Anterior cingulate cortex (tissue), 58 donors: Measurements from ENCODE around the gene OSBPL1A.

Source experiments
- DNase-seq, 58 donors: peaks; one replicate each; lab custom pipeline; 2025; lab: John Stamatoyannopoulos, UW

The OSBPL1A gene

GRCh38 chr18:24270937-24271380 is 126.7 kb downstream of the OSBPL1A start:
- DNase-seq: peak in 8 of 58 donors; percentile 44 to 86 (median 70)

DNA sequence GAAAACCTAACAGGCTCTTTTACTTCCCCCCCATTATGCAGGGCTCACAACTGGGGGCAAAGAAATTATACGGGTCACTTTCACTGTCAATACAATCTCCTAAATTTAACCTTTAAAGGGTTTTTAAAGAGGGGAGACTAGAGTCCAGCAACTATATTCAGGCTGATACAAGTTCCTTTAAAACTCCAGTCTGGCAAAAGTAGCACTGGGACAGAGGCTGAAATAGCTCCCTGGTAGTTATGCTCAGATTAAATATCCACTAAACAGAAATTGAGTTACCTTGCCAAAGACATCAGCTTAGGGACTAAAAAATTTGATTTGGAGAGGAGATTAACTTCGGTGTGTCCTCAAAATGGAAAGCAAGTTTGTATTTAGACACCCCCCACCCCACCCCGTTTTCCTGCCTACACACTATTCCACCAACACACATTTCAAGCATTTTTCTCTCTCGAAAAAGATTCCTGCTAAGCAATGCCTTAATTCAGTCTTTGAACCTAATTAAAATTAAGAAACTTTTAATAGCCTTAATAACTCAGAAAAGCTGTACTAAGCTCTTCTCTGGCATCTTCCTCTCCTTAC is 127.2 kb downstream of the OSBPL1A start:
- peak in 1 of 58 donors; percentile 40 for DNase-seq

DNA sequence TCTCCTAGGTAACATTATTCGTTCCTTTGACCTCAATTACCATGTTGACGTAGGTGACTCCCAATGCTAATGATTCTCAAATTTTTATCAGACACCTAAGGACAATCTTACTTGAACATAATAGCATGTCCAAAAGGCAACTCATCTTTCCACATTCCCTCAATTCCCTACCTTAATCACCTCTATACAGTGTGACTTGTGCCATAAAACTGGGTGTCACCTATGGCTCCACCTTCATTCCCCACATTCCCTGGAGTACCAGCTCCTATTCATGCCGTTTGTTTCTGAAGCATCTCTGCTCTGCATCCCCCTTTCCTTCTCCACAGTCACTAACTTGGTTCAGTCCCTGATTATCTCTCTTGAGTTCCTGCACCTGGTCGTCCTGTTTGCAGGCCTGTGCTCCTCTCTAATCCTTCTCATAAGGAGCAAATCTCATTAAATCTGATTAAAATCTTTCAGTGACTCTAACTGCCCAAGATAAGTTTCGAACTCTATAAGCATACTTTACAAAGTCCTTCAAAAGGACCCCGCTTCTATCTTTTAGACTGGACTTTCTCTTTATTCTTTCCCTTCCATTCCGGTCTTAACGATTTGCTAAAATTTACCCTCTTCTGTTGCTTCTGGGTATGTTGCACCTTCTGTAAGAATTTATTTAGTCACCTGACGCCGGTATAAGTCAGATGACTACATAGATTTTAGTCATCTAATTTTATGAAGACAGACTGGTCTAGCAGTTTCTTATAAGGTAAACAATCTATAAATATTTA is 128.7 kb downstream of the OSBPL1A start:
- peak in 1 of 58 donors; percentile 9 for DNase-seq

GRCh38 chr18:24267878-24268277 is 129.7 kb downstream of the OSBPL1A start:
- DNase-seq: no peak

GRCh38 chr18:24266131-24266530 is 131.5 kb downstream of the OSBPL1A start:
- DNase-seq: no peak

DNA sequence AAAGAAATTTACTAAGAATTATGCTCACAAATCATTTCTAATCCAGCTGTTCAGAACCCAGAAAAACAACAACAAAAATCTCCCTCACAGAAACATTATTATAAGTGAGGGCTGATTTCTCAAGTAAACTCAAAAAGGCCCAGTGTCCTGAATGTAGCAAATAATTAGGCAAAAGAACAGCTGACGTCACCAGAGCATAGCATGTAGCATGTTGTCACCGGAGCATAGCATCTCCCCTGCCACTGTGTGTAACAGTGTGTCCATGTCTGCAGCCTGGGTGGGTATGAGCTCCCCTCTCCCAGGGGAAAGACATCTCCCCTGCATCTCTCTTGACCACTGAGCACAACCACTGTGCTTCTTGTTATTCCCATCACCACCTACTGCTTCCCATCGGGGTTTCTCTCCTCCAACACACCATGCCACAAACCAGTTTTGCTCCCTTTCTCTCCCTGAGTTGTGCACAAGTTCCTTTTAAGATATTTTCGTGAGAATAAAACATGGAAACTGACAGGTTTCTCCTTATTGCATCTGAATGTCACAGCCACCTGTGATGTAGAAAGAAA is 132.0 kb downstream of the OSBPL1A start:
- DNase-seq: peak in 5 of 58 donors; percentile 6 to 51 (median 9)

GRCh38 chr18:24263050-24263449 is 134.6 kb downstream of the OSBPL1A start:
- no peak for DNase-seq

GRCh38 chr18:24262087-24262486 is 135.5 kb downstream of the OSBPL1A start:
- no peak for DNase-seq

GRCh38 chr18:24259869-24260641 is 137.6 kb downstream of the OSBPL1A start:
- DNase-seq: no peak

- no peak for DNase-seq
These were observed 143.6 kb downstream of the OSBPL1A start for GRCh38 chr18:24254071-24254470.

GRCh38 chr18:24249716-24250115 is 147.9 kb downstream of the OSBPL1A start:
- DNase-seq: no peak

DNA sequence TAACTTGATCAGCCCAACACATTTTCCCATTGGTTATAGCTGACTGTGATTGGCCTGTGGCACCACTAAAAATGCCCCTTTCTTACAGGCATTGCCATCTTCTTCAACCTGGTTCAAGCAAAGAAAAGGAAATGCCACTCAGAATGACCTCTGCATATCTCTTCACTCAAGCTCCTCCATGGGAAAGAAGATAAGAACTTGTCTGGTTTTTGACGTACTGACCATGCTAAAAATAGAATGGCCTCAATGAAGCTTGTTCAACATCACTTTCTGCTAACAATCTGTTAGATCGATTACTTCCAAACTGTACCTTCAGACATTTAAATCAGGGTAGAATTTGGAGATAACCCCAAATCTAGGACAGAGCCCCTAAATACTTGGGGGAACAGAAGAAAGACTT is 149.3 kb downstream of the OSBPL1A start:
- no peak for DNase-seq

GRCh38 chr18:24246143-24246542 is 151.5 kb downstream of the OSBPL1A start:
- DNase-seq: no peak

- no peak for DNase-seq
These were observed 152.9 kb downstream of the OSBPL1A start for GRCh38 chr18:24244698-24245097.

GRCh38 chr18:24243677-24244076 is 153.9 kb downstream of the OSBPL1A start:
- no peak for DNase-seq

DNA sequence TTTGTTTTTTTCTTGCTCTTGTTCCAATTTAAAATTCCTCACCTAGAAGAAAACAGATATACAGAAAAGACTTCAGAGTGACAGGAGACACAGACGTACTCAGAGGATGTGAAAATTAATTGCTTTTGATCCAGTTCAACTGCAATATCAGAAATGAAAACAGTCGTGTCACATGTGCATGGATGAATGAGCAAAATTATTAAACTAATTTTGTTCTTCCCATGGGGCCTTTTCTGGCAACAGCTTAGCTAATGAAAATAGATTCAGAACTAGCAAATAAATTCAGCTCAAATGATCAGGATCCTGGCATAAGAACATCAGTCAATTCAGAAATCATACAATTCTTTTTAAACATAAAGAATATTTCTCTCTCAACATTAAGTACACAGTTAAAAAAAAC is 158.3 kb downstream of the OSBPL1A start:
- no peak for DNase-seq

DNA sequence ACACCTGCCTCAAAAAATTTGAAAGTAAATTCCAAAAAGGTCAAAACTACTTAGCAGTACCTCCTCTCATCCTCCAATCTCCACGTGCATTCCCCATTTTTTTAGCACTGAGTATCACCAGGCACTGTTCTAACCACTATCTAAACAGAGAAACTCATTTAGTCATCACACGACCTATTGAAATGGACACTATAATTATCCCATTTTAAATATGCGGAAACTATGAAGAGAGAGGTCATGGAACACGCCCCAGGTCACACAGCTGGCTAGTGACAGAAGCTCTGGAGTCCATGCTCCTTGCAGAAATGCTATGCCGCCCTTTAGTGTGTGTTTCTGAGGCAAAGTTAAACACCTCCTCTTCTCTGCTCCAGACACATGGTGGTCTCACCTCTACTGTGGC is 159.2 kb downstream of the OSBPL1A start:
- DNase-seq: no peak

DNA sequence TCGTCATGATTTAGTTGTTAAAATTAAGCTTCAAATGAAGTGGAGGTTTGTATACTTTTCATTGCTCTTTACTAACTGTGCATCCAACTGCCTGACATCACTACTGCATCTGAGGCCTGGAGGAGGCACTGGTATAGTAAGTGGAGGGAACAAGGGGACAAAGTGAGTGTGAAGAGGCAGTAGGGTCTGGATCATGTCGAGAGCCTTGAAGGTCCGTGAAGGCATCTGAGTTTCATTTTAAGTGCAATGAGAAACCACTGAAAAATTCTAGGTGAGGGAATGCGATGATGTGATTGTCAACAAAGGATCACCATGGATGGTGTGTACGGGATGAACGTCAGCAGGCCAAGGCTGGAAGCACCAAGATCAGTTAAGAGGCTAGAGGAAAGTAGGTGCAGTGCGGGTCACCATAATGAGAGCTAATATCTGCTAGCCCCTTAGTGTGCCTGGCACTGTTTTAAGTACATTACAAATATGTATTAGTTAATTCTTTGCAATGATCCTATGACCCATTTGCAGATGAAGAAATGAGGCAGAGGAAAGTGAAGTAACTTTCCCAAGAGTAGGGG is 162.7 kb downstream of the OSBPL1A start:
- DNase-seq: no peak

DNA sequence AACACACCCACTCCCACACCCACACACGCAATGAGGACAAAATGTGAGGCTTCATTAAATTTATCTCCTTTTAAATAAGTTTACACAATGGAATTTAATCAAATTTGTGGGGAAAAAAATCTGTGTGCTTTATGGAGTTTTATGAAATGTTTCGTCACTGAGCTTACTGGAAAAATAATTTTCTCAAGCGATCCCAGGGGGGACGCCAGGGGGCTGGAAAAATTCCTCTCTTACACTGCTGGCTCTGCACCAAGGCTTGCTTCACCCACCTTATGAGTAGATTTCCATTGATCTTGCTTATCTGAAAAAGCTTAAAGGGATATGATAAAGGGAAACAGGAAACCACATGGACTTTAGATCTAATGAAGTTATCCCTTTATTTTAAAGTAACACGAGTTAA is 163.3 kb downstream of the OSBPL1A start:
- DNase-seq: no peak

DNA sequence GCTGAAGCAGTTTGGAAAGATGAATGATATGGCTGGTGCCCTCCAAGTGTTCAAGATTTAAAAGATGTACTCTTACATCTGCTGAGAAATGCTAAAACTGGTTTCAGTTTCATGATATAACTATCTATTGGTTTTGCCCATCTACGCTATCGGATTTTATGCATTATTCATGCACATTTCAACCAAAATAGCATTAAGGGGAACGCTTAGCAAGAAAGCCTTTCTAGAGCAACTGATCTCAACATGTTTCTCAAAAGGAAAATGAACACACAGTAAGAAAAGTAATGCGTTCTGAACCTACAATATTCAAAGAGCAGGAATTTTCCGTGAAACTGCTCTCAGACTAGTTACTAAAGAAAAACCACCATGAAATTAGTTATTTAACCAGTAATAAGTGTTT is 164.8 kb downstream of the OSBPL1A start:
- DNase-seq: no peak
